IPS DF 4.7 (cell line): ENCODE measurements around the gene RPS13.
"Not testable (repeated sequence)": the region's sequence is repeated elsewhere in the genome, so short reads cannot be mapped to it uniquely, and the experiment has no call there.

Experiments used
- DNase-seq: peaks from one replicate; pipeline ENCODE4 v3.0.0-alpha.2; 2013; ENCODE audit warnings: low spot score; ENCODE audit errors: extremely low read depth

The RPS13 gene

GRCh38 chr11:17077520-17078401, at the start of gene RPS13:
RPS13 (minus strand) TSS chr11:17077667; CDS start chr11:17077641, 26 bp downstream.
- DNase-seq = peak; percentile 100

DNA sequence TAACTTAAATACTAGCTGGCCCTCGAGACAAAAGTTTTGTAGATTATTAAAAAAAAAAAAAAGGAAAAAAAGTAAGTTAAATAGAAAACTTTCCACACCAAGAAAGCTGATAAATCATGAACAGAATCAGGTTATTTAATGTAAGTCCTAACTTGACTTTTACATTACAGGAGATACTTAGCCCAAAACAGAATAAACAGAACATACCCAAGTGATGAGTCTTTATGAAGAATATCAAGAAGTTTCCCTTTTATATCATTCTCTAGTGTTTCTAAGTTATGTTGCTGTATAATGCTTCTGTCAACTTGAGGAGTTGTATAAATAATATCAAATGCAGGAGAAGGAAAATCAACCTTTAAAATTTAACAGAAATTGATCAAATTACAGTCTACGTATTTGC, 44.5 kb upstream of the RPS13 start:
- DNase-seq = no peak

DNA sequence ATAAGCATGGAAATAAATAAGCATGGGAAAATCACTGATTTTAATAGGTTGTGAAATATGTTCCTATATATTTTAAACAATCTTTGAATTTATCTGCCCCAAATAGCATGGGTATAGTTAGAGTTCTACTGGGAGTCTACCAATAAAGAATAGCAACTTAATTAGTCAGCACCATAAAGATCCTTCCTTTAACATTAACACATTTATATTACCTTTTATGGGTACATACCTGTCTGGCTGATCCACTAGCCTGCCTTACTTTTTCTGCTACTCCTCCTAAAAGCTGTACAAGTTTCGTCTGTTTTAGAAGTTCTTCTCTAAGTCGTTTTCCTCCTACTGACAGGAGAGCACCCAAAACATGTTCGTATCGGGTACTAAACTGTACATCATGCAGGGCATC, 39.8 kb upstream of the RPS13 start:
- no peak for DNase-seq

DNA sequence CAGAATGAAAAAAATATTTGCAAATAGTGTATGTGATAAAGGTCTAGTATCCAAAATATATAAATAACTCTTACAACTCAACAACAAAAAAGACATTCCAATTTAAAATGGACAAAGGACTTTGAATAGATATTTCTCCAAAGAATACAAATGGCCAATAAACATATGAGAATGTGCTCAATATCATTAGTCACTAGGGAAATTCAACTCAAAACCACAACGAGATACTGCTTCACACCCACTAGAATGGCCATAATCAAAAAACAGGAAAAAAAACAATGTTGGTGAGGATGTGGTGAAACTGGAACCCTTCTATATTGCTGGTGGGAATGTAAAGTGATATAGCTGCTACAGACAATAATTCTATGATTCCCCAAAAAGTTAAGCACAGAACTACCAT, 38.6 kb upstream of the RPS13 start:
- no peak for DNase-seq

DNA sequence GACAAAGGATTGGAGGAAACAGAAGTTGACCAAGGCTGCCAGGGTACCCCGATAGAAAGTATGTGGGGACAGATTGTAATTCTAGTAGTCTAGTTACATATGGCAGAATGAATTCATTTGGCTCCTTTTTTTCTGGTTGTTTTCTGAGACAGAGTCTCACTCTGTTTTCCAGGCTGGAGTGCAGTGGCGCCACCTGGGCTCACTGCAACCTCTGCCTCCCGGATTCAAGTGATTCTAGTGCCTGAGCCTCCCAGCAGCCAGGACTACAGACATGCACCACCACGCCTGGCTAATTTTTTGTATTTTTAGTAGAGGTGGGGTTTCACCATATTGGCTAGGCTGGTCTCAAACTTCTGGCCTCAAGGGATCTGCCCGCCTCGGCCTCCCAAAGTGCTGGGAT, 30.3 kb upstream of the RPS13 start:
- DNase-seq = peak; percentile 3

GRCh38 chr11:17105404-17106040, 28.1 kb upstream of the RPS13 start:
- not testable (repeated sequence) for DNase-seq

DNA sequence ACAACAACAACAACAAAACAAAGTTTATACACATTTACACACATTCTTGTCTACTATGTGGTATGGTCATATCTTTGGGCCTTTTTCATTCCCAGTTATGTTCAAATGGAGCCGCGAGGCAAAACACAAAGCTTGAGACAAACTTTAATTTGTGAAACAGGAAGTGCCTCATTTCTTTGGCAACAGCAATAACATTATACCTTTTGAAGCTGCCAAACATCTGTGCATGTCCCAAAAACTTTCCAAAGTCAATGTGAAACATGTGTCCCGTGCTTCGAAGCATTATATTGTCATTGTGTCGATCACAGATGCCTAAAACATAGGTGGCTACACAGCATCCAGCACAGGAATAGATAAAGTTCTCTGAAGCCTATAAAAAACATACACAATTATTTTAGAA, 25.0 kb upstream of the RPS13 start:
- no peak for DNase-seq

GRCh38 chr11:17098658-17099057, 21.2 kb upstream of the RPS13 start:
- no peak for DNase-seq

DNA sequence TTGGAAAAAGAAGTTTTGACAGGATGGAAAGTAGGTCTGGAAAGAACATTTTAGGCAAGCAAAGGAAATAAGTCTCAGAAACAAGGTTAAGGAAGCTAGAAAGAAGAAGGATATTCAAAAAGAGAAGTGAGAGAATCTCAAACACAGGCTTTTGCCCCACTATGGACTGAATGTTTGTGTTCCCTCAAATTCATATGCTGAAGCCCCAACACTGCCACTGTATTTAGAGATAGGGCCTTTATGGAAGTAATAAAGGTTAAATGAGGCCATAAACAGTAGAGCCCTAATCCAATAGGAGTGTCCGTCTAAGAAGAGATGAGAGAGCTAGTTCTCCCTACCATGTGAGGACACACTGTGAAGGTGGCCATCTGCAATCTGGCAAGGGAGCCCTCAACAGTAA, 20.6 kb upstream of the RPS13 start:
- no peak for DNase-seq

DNA sequence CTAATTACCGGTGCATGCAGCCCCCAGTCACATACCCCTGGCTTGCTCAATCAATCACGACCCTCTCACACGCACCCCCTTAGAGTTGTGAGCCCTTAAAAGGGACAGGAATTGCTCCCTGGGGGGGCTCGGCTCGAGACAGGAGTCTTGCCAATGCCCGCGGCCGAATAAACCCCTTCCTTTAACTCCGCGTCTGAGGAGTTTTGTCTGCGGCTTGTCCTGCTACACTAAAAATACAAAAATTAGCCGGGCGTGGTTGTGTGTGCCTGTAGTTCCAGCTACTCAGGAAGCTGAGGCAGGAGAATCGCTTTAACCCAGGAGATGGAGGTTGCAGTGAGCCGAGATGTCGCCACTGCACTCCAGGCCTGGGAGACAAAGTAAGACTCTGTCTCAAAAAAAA, 8.5 kb upstream of the RPS13 start:
- not testable (repeated sequence) for DNase-seq

GRCh38 chr11:17077240-17077519, 287 bp downstream of the RPS13 start:
- no peak for DNase-seq

DNA sequence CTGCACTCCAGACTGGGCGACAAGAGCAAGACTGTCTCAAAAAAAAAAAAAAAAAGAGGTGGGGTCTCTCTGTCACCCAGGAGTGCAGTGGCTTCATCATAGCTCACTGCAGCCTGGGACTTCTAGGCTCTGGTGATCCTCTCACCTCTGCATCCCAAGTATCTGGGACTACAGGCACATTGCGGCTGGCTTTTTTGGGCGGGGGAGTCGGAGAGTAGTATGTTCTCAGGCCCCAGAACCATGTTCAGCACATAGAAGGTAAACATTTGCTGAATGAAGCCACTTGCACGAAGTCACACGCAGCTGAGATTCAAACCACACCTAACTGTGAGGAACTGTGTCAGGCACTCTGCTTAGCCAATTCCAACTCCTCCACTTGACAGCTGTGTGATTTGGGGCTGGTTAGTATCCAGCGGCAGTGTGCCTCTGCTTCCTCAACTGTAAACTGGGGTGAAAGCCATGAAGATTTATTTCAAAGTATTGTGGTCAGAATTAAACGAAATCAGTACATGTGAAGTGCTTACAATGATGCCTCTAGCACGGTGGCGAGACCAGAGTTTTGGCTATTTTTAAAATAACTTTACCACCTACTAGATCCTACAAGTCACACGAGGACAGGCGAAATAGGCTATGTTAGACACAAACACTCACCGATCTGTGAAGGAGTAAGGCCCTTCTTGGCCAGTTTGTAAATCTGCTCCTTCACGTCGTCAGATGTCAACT, 789 bp downstream of the RPS13 start:
- DNase-seq = no peak

GRCh38 chr11:17075506-17075905, 2.0 kb downstream of the RPS13 start:
- no peak for DNase-seq

- DNase-seq = no peak
These were observed 4.0 kb downstream of the RPS13 start for GRCh38 chr11:17073370-17074027.

DNA sequence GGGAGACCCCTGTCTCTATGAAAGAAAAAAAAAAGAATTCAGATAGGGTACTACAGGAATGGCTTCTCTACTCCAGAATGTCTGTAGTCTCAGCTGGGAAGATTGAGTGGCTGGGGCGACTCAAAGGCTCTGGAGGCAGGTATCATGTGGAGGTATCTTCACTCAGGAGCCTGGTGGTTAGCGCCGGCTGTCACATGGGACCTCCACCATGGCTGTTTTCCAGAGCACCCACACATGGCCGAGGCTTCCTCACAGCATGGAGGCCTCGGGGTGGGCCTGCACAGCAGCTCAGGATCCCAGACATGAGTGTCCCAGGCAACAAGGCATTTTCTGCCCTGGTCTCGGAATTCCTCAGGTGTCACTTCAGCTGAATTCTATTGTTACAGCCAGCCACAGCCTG, 10.1 kb downstream of the RPS13 start:
- no peak for DNase-seq

GRCh38 chr11:17066691-17067090, 10.8 kb downstream of the RPS13 start:
- DNase-seq = no peak

- DNase-seq = peak; percentile 30
These were observed 14.1 kb downstream of the RPS13 start for GRCh38 chr11:17063171-17064002.

DNA sequence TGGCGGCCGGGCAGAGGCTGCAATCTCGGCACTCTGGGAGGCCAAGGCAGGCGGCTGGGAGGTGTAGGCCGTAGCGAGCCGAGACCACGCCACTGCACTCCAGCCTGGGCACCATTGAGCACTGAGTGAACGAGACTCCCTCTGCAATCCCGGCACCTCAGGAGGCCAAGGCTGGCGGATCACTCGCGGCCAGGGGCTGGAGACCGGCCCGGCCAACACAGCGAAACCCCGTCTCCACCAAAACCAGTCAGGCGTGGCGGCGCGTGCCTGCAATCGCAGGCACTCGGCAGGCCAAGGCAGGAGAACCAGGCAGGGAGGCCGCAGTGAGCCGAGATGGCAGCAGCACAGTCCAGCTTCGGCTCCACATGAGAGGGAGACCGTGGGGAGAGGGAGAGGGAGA, 26.3 kb downstream of the RPS13 start:
- not testable (repeated sequence) for DNase-seq

- DNase-seq = not testable (repeated sequence)
These were observed 29.0 kb downstream of the RPS13 start for GRCh38 chr11:17048491-17048890.

DNA sequence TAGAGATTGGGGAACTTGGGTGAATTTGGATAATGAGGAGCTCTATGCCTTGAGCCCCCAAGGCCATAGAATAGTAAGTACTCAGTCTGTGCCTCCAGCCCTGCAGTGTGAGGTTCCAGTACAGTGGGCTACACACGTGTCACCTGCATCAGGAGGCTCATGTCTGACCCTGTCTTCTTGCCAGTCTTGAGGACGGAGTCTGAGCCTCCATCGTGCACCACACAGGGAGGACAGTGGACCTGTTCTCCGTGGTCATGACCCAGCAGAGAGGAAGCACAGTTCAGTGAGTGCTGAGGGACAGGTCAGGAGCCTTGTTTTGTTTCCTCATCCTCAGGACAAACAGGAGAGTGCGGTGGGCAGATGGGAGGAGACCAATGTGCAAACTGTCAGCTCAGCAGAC, 30.8 kb downstream of the RPS13 start:
- no peak for DNase-seq
